SU-DHL-6 (cell line): ENCODE results near the gene SLC13A2.

Experiments
- CTCF ChIP-seq: fragments of 200-600 bp; sonication (generic); IDR thresholded peaks from one replicate; pipeline ENCODE4 v1.5.1; 2017; ENCODE audit warnings: antibody characterized with exemption, mild to moderate bottlenecking, low read length, moderate library complexity; ENCODE audit not compliant: insufficient read depth, poor library complexity, severe bottlenecking
- EZH2phosphoT487 ChIP-seq: fragments of 200-600 bp; sonication (generic), shearing (Covaris generic); conservative IDR thresholded peaks from 2 replicates; pipeline ENCODE4 v1.6.1; 2018; ENCODE audit warnings: mild to moderate bottlenecking, antibody characterized with exemption, low read length, moderate library complexity, mixed read lengths

- TF ChIP-seq CTCF: no peak
- no peak for TF ChIP-seq EZH2phosphoT487
These were observed 19.2 kb downstream of the SLC13A2 start for GRCh38 chr17:28492352-28493310.
